Ishikawa (cell line): ENCODE measurements around the gene SPATC1L.

Experiments used
- CEBPB ChIP-seq: IDR thresholded peaks from 2 replicates; pipeline ENCODE4 v1.6.1; 2012
- CREB1 ChIP-seq: IDR thresholded peaks from 2 replicates; pipeline ENCODE4 v1.6.1; 2012; ENCODE audit warnings: low read depth
- EGR1 ChIP-seq: IDR thresholded peaks from 2 replicates; pipeline ENCODE4 v1.6.1; 2012
- EP300 ChIP-seq: IDR thresholded peaks from 2 replicates; pipeline ENCODE4 v1.6.1; 2012; ENCODE audit warnings: borderline replicate concordance
- FOXM1 ChIP-seq: IDR thresholded peaks from 2 replicates; pipeline ENCODE4 v1.6.1; 2012; ENCODE audit warnings: low read depth, borderline replicate concordance
- MAX ChIP-seq: IDR thresholded peaks from 2 replicates; pipeline ENCODE4 v1.6.1; 2012
- NFIC ChIP-seq: IDR thresholded peaks from 2 replicates; pipeline ENCODE4 v1.6.1; 2012
- RAD21 ChIP-seq: IDR thresholded peaks from 2 replicates; pipeline ENCODE4 v1.6.1; 2012; ENCODE audit warnings: low read depth
- REST ChIP-seq: IDR thresholded peaks from 2 replicates; pipeline ENCODE4 v1.6.1; 2012; ENCODE audit warnings: low read depth, mild to moderate bottlenecking
- TAF1 ChIP-seq: IDR thresholded peaks from 2 replicates; pipeline ENCODE4 v1.6.1; 2012; ENCODE audit warnings: low read depth, mild to moderate bottlenecking
- TCF12 ChIP-seq: IDR thresholded peaks from 2 replicates; pipeline ENCODE4 v1.6.1; 2012; ENCODE audit warnings: low read depth
- TEAD4 ChIP-seq: IDR thresholded peaks from 2 replicates; pipeline ENCODE4 v1.6.1; 2012
- USF1 ChIP-seq: IDR thresholded peaks from 2 replicates; pipeline ENCODE4 v1.6.1; 2012
- YY1 ChIP-seq: IDR thresholded peaks from 2 replicates; pipeline ENCODE4 v1.6.1; 2012; ENCODE audit warnings: low read depth
- ZBTB7A ChIP-seq: IDR thresholded peaks from 2 replicates; pipeline ENCODE4 v1.6.1; 2012; ENCODE audit warnings: low read depth

Gene SPATC1L

GRCh38 chr21:46181436-46181835 is 2.8 kb downstream of the SPATC1L start:
- TF ChIP-seq FOXM1 (no peak), REST (no peak), TEAD4 (no peak), TAF1 (no peak), CEBPB (no peak), EP300 (no peak), CREB1 (no peak), MAX (no peak), EGR1 (no peak), USF1 (no peak), NFIC (no peak), ZBTB7A (no peak), TCF12 (no peak), YY1 (no peak), RAD21 (no peak)

GRCh38 chr21:46180778-46181391 is 3.4 kb downstream of the SPATC1L start:
- TF ChIP-seq TCF12: no peak

GRCh38 chr21:46180079-46180722 is 4.1 kb downstream of the SPATC1L start:
- no peak for TF ChIP-seq CREB1
- TF ChIP-seq EP300: no peak
- no peak for TF ChIP-seq ZBTB7A
- TF ChIP-seq YY1: no peak
- no peak for TF ChIP-seq USF1
- TF ChIP-seq REST: no peak
- no peak for TF ChIP-seq TEAD4
- TF ChIP-seq EGR1: no peak

- no peak for TF ChIP-seq TEAD4
- TF ChIP-seq TCF12: no peak
- no peak for TF ChIP-seq USF1
- no peak for TF ChIP-seq MAX
- no peak for TF ChIP-seq RAD21
- TF ChIP-seq REST: no peak
- no peak for TF ChIP-seq TAF1
- TF ChIP-seq EGR1: no peak
- TF ChIP-seq CREB1: no peak
- no peak for TF ChIP-seq CEBPB
These were observed 4.6 kb downstream of the SPATC1L start for GRCh38 chr21:46179708-46180078.

GRCh38 chr21:46178961-46179360 is 5.3 kb downstream of the SPATC1L start:
- no peak for TF ChIP-seq REST
- no peak for TF ChIP-seq FOXM1
